ENCODE results near the gene CLDN3. TPM values are rescaled to one million over a fixed set of nuclear protein-coding genes. Genes with fewer than 3 reads are reported as not detected.

The CLDN3 gene
- total and polyA plus RNA-seq, 2 of the 4 experiments (the other 2 are of a cell fraction): 0.12 to 0.18 TPM

GRCh38 chr7:73758581-73759138 lies 11.4 kb downstream of the CLDN3 start:
- dilution Hi-C loops (cut with HindIII; ENCODE audit: low sequenced_read_pairs, unreplicated experiment): no loop called here
- Histone ChIP-seq H3K9me1 (ENCODE audit: insufficient read depth, low read length) (no peaks in the 10 kb centered on the region), H2AFZ (replicated peaks; ENCODE audit: low read length, poor library complexity) (no peak overlapping the region), H2BK5ac (ENCODE audit: low read depth, low read length, poor library complexity, severe bottlenecking) (no peak overlapping the region), H4K91ac (ENCODE audit: insufficient read depth, low read depth, low read length) (no peak overlapping the region), H3K9ac (ENCODE audit: low read depth, low read length) (no peak overlapping the region), H3K27me3 (ENCODE audit: control insufficient read depth, insufficient read depth, low read length) (peaks cover 3% of the 10 kb centered on the region), H3K18ac (ENCODE audit: low read depth, low read length) (no peak overlapping the region), H4K8ac (ENCODE audit: low read depth in 2 of 2, low read length in 2 of 2) (no peak overlapping the region), H2BK120ac (ENCODE audit: low read depth, low read length) (no peak overlapping the region), H2BK20ac (ENCODE audit: low read depth, low read length) (no peak overlapping the region), H3K4me3 (ENCODE audit: insufficient read depth, low read depth, low read length) (no peak overlapping the region), H2AK9ac (replicated peaks; ENCODE audit: low read depth, low read length, poor library complexity) (no peak overlapping the region), H3K9me3 (ENCODE audit: control insufficient read depth, insufficient read depth, low read length) (no peaks in the 10 kb centered on the region), H2BK15ac (ENCODE audit: low read depth, low read length) (no peak overlapping the region), H3K23ac (ENCODE audit: low read depth, low read length) (no peak overlapping the region), H3K14ac (replicated peaks; ENCODE audit: low read depth, low read length) (no peak overlapping the region), H3K27ac (ENCODE audit: insufficient read depth, low read length) (no peak overlapping the region), H3K4ac (ENCODE audit: low read depth, low read length) (no peak overlapping the region), H3K56ac (ENCODE audit: extremely low read depth, insufficient read depth, low read length) (no peak overlapping the region), H3K36me3 (ENCODE audit: control insufficient read depth, insufficient read depth, low read length) (no peaks in the 10 kb centered on the region), H3K4me2 (ENCODE audit: low read depth, low read length) (no peak overlapping the region), H3K79me1 (ENCODE audit: low read depth in 1 of 2, low read length in 2 of 2) (no peaks in the 10 kb centered on the region), H2AK5ac (ENCODE audit: low read depth, low read length) (no peak overlapping the region), H3K4me1 (ENCODE audit: control insufficient read depth, insufficient read depth, low read length) (no peaks in the 10 kb centered on the region), H4K5ac (ENCODE audit: low read depth, low read length) (no peak overlapping the region), H4K20me1 (ENCODE audit: insufficient read depth, low read length) (no peaks in the 10 kb centered on the region; the same call in 1 of the 2 replicates)
- intact Hi-C loops (cut with micrococcal nuclease): no loop called here
- DNase-seq: no peak
- WGBS, 2 experiments (ENCODE audit: extremely low coverage in 2 of 2, insufficient read length in 1 of 2): no CpG with 5 or more reads among the region's 7 CpGs
- ChIA-PET POLR2A (ENCODE audit: unreplicated experiment) (no interaction called here), CTCF (no interaction called here)
- BruUV-seq (replicated peaks): no TSS peak
- TF ChIP-seq ELK1 (IDR thresholded peaks at IDR 0.05; ENCODE audit: borderline replicate concordance, low read depth, low read length) (no peak), FOS (IDR thresholded peaks at IDR 0.05; ENCODE audit: low read depth, low read length) (no peak), MAFK (IDR thresholded peaks at IDR 0.05; ENCODE audit: low read depth, low read length) (no peak), SMC3 (IDR thresholded peaks at IDR 0.05; ENCODE audit: low read depth, low read length) (no peak), RAD21 (IDR thresholded peaks at IDR 0.05; ENCODE audit: low read length) (no peak), USF2 (IDR thresholded peaks at IDR 0.05; ENCODE audit: low read depth, low read length) (no peak), RFX5 (IDR thresholded peaks at IDR 0.05; ENCODE audit: low read depth, low read length) (no peak)
- in situ Hi-C loops (cut with MboI; ENCODE audit: low sequenced_read_pairs): no loop called here
- no peak for ATAC-seq (ENCODE audit: low read depth)
